SK-N-SH (cell line): ENCODE measurements around the gene PRELP. TPM values are rescaled to one million over a fixed set of nuclear protein-coding genes. Genes with fewer than 3 reads are reported as not detected.

ENCODE experiments used
- CTCF ChIA-PET: fragments of 300-600, 350-600 bp; formaldehyde crosslinking; extraction: SDS; loops from one replicate; lab custom pipeline; 2021; lab: Yijun Ruan, JAX
- POLR2A ChIA-PET: fragments of 350-600 bp; sonication (Branson Sonifier 250); formaldehyde crosslinking; extraction: SDS; loops from one replicate; lab custom pipeline; 2020; ENCODE audit warnings: antibody characterized with exemption, inconsistent platforms; lab: Yijun Ruan, JAX
- DNase-seq: peaks from one replicate; pipeline ENCODE4 v3.0.0; 2012
- H2AFZ ChIP-seq: fragments of 200-600 bp; sonication (generic); 2 replicates; pipeline ENCODE4 v1.8.1; 2016; ENCODE audit warnings: antibody characterized with exemption, mild to moderate bottlenecking, low read depth
- H3F3A ChIP-seq: fragments of 200-600 bp; sonication (generic); replicated peaks from 2 replicates; pipeline ENCODE3; 2016; ENCODE audit warnings: antibody characterized with exemption, mild to moderate bottlenecking; ENCODE audit not compliant: insufficient read depth
- H3K27ac ChIP-seq, 2 experiments: fragments of 200-500 bp in 1 of 2; fragments of 200-600 bp in 1 of 2; sonication (Bioruptor generic) in 1 of 2; sonication (generic), shearing (Covaris generic) in 1 of 2; 2 replicates each; pipeline versions ENCODE4 v1.5.1 to v1.6.1; 2014 to 2016; ENCODE audit warnings: low read depth in 2 of 2, inconsistent platforms in 1 of 2, low read length in 1 of 2, mild to moderate bottlenecking in 1 of 2, mixed read lengths in 1 of 2
- H3K27me3 ChIP-seq: fragments of 200-600 bp; sonication (generic), shearing (Covaris generic); 2 replicates; pipeline ENCODE4 v1.6.1; 2016; ENCODE audit warnings: mixed run types; ENCODE audit not compliant: insufficient read depth
- H3K36me3 ChIP-seq, 2 experiments: fragments of 200-500 bp in 1 of 2; fragments of 200-600 bp in 1 of 2; sonication (Bioruptor generic) in 1 of 2; sonication (generic) in 1 of 2; replicated peaks in 1 of 2; 2 replicates each; pipeline versions ENCODE3 to v1.5.1; 2014 to 2016; ENCODE audit warnings: low read length in 1 of 2, mild to moderate bottlenecking in 1 of 2; ENCODE audit not compliant: insufficient read depth in 2 of 2, control insufficient read depth in 1 of 2
- H3K4me1 ChIP-seq, 2 experiments: fragments of 200-500 bp in 1 of 2; fragments of 200-600 bp in 1 of 2; sonication (Bioruptor generic) in 1 of 2; sonication (generic), shearing (Covaris generic) in 1 of 2; 2 replicates each; pipeline versions ENCODE4 v1.5.1 to v1.6.1; 2014 to 2016; ENCODE audit warnings: low read depth in 1 of 2, low read length in 1 of 2, mixed run types in 1 of 2; ENCODE audit not compliant: insufficient read depth in 2 of 2, control insufficient read depth in 1 of 2
- H3K4me2 ChIP-seq: fragments of 200-600 bp; sonication (generic), shearing (Covaris generic); 2 replicates; pipeline ENCODE4 v1.6.1; 2017; ENCODE audit warnings: mixed run types
- H3K4me3 ChIP-seq, 2 experiments: fragments of 200-500 bp in 1 of 2; fragments of 200-600 bp in 1 of 2; sonication (Bioruptor generic) in 1 of 2; sonication (generic), shearing (Covaris generic) in 1 of 2; 2 replicates each; pipeline versions ENCODE4 v1.5.1 to v1.8.1; 2014 to 2016; ENCODE audit warnings: low read depth in 2 of 2, inconsistent platforms in 1 of 2, low read length in 1 of 2, mild to moderate bottlenecking in 1 of 2, mixed read lengths in 1 of 2, moderate library complexity in 1 of 2
- H3K79me2 ChIP-seq: fragments of 200-600 bp; sonication (generic); 2 replicates; pipeline ENCODE4 v1.8.1; 2017; ENCODE audit warnings: mild to moderate bottlenecking; ENCODE audit not compliant: insufficient read depth
- H3K9ac ChIP-seq: fragments of 200-600 bp; sonication (generic); 2 replicates; pipeline ENCODE4 v1.6.1; 2017; ENCODE audit warnings: mixed run types
- H3K9me2 ChIP-seq: fragments of 200-600 bp; sonication (generic); 2 replicates; pipeline ENCODE4 v1.6.1; 2017; ENCODE audit warnings: mixed run types
- H3K9me3 ChIP-seq: fragments of 200-600 bp; sonication (generic); 2 replicates; pipeline ENCODE4 v1.6.1; 2017; ENCODE audit warnings: mixed run types, mild to moderate bottlenecking, moderate library complexity
- H4K20me1 ChIP-seq: fragments of 200-600 bp; sonication (generic); 2 replicates; pipeline ENCODE4 v1.6.1; 2017; ENCODE audit warnings: mild to moderate bottlenecking, mixed run types; ENCODE audit not compliant: insufficient read depth
- ELF1 ChIP-seq: IDR thresholded peaks from 2 replicates; pipeline ENCODE4 v1.4.0; 2012
- EP300 ChIP-seq, 2 experiments: IDR thresholded peaks; 2 replicates each; pipeline versions ENCODE4 v1.4.0 to v1.6.1; 2012; ENCODE audit warnings: borderline replicate concordance in 1 of 2, low read depth in 1 of 2, low read length in 1 of 2
- EZH2phosphoT487 ChIP-seq: fragments of 200-600 bp; sonication (generic); IDR thresholded peaks from 2 replicates; pipeline ENCODE4 v1.6.1; 2017; ENCODE audit warnings: low read depth, mixed run types, mild to moderate bottlenecking, antibody characterized with exemption, moderate library complexity, borderline replicate concordance
- FOSL2 ChIP-seq: IDR thresholded peaks from 2 replicates; pipeline ENCODE4 v1.4.0; 2012; ENCODE audit warnings: low read depth, mild to moderate bottlenecking, moderate library complexity, borderline replicate concordance
- FOXJ3 ChIP-seq: sonication (generic); formaldehyde crosslinking; IDR thresholded peaks from 2 replicates; pipeline ENCODE4 v1.5.1; 2020; ENCODE audit warnings: mild to moderate bottlenecking, missing genetic modification reagents
- GATA2 ChIP-seq: sonication (generic); formaldehyde crosslinking; IDR thresholded peaks from 2 replicates; pipeline ENCODE4 v1.5.0; 2020; ENCODE audit warnings: mild to moderate bottlenecking, missing genetic modification reagents
- MEF2A ChIP-seq: IDR thresholded peaks from 2 replicates; pipeline ENCODE4 v1.4.0; 2012; ENCODE audit warnings: low read depth, borderline replicate concordance
- NRF1 ChIP-seq: IDR thresholded peaks from 2 replicates; pipeline ENCODE4 v1.6.1; 2012; ENCODE audit warnings: low read depth, mild to moderate bottlenecking, low read length
- PBX3 ChIP-seq: IDR thresholded peaks from 2 replicates; pipeline ENCODE4; 2012
- RXRA ChIP-seq: IDR thresholded peaks from 2 replicates; pipeline ENCODE4 v1.4.0; 2012; ENCODE audit warnings: low read depth, mild to moderate bottlenecking, borderline replicate concordance
- SMC3 ChIP-seq: IDR thresholded peaks from 2 replicates; pipeline ENCODE4 v1.6.1; 2012; ENCODE audit warnings: low read depth, low read length, improper control_type of control experiment
- TAF1 ChIP-seq: IDR thresholded peaks from 2 replicates; pipeline ENCODE4 v1.6.1; 2012; ENCODE audit warnings: low read depth, mild to moderate bottlenecking, low read length, moderate library complexity, borderline replicate concordance
- TCF12 ChIP-seq: IDR thresholded peaks from 2 replicates; pipeline ENCODE4 v1.4.0; 2012
- TEAD4 ChIP-seq: IDR thresholded peaks from 2 replicates; pipeline ENCODE4 v1.4.0; 2012; ENCODE audit warnings: mild to moderate bottlenecking, borderline replicate concordance; ENCODE audit not compliant: insufficient read depth
- USF1 ChIP-seq: IDR thresholded peaks from 2 replicates; pipeline ENCODE4 v1.4.0; 2012; ENCODE audit warnings: low read depth, borderline replicate concordance
- WGBS: methylation state at CpG from one replicate; pipeline ENCODE4 v1.1.6; 2017; ENCODE audit warnings: low lambda C conversion rate; 5-methylcytosine and 5-hydroxymethylcytosine counted together
- polyA plus RNA-seq, 3 experiments: library from polyadenylated mRNA; depleted of rRNA; stranded (reverse); fragments of >200 nt; gene quantifications; 2 replicates each; pipeline ENCODE4 v1.2.3, GENCODE V29; 2012
- TF ChIP-seq, protein P1 (sequence below): fragments of 150-350 bp; IDR thresholded peaks from 2 replicates; pipeline ENCODE4 v1.6.1; 2017; ENCODE audit warnings: antibody characterized with exemption, low read length, low read depth, borderline replicate concordance
- TF ChIP-seq, protein P2 (sequence below): IDR thresholded peaks from 2 replicates; pipeline ENCODE4 v1.6.1; 2012; ENCODE audit warnings: mild to moderate bottlenecking, low read depth, low read length, moderate library complexity
- TF ChIP-seq, protein P3 (sequence below): IDR thresholded peaks from 2 replicates; pipeline ENCODE4 v1.4.0; 2012; ENCODE audit warnings: low read depth, borderline replicate concordance

The PRELP gene
- polyA plus RNA-seq, 1 of the 3 experiments (the other 2 are of a cell fraction) = 0.48 TPM

GRCh38 chr1:203453016-203453415, 22.6 kb upstream of the PRELP start:
- Histone ChIP-seq H3K36me3 (no peaks in the 10 kb centered on the region), H3K9me2 (no peaks in the 10 kb centered on the region), H3K27ac (no peak overlapping the region), H4K20me1 (no peaks in the 10 kb centered on the region), H3K9me3 (no peaks in the 10 kb centered on the region), H3K4me1 (peaks cover 0 to 16% of the 10 kb centered on the region in 2 experiments; a peak in 3 of 4 replicates), H2AFZ (no peak overlapping the region), H3K4me3 (no peak overlapping the region), H3K4me2 (no peak overlapping the region)
- CTCF ChIA-PET = interaction anchor here (0.6 to 2.8 kb wide), 5 partner anchors 12 to 186 kb away, joined by 3 to 14 read pairs (median 3); no protein-coding TSS in a partner anchor
- POLR2A ChIA-PET = no interaction called here
- no peak for DNase-seq
- TF ChIP-seq, protein P1, sequence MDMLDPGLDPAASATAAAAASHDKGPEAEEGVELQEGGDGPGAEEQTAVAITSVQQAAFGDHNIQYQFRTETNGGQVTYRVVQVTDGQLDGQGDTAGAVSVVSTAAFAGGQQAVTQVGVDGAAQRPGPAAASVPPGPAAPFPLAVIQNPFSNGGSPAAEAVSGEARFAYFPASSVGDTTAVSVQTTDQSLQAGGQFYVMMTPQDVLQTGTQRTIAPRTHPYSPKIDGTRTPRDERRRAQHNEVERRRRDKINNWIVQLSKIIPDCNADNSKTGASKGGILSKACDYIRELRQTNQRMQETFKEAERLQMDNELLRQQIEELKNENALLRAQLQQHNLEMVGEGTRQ = no peak
- TF ChIP-seq TAF1 (no peak), GATA2 (CRISPR knock-in tag) (no peak), FOXJ3 (no peak), TCF12 (no peak), EP300 (IDR thresholded peaks at IDR 0.05; ENCODE audit: borderline replicate concordance in 1 of 2, low read depth in 1 of 2, low read length in 1 of 2) (no peak), FOSL2 (no peak), MEF2A (no peak), SMC3 (no peak), PBX3 (no peak), ELF1 (no peak), RXRA (no peak), TEAD4 (no peak), EZH2phosphoT487 (no peak), NRF1 (no peak), USF1 (no peak)
- TF ChIP-seq, protein P2, sequence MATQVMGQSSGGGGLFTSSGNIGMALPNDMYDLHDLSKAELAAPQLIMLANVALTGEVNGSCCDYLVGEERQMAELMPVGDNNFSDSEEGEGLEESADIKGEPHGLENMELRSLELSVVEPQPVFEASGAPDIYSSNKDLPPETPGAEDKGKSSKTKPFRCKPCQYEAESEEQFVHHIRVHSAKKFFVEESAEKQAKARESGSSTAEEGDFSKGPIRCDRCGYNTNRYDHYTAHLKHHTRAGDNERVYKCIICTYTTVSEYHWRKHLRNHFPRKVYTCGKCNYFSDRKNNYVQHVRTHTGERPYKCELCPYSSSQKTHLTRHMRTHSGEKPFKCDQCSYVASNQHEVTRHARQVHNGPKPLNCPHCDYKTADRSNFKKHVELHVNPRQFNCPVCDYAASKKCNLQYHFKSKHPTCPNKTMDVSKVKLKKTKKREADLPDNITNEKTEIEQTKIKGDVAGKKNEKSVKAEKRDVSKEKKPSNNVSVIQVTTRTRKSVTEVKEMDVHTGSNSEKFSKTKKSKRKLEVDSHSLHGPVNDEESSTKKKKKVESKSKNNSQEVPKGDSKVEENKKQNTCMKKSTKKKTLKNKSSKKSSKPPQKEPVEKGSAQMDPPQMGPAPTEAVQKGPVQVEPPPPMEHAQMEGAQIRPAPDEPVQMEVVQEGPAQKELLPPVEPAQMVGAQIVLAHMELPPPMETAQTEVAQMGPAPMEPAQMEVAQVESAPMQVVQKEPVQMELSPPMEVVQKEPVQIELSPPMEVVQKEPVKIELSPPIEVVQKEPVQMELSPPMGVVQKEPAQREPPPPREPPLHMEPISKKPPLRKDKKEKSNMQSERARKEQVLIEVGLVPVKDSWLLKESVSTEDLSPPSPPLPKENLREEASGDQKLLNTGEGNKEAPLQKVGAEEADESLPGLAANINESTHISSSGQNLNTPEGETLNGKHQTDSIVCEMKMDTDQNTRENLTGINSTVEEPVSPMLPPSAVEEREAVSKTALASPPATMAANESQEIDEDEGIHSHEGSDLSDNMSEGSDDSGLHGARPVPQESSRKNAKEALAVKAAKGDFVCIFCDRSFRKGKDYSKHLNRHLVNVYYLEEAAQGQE = no peak
- TF ChIP-seq, protein P3, sequence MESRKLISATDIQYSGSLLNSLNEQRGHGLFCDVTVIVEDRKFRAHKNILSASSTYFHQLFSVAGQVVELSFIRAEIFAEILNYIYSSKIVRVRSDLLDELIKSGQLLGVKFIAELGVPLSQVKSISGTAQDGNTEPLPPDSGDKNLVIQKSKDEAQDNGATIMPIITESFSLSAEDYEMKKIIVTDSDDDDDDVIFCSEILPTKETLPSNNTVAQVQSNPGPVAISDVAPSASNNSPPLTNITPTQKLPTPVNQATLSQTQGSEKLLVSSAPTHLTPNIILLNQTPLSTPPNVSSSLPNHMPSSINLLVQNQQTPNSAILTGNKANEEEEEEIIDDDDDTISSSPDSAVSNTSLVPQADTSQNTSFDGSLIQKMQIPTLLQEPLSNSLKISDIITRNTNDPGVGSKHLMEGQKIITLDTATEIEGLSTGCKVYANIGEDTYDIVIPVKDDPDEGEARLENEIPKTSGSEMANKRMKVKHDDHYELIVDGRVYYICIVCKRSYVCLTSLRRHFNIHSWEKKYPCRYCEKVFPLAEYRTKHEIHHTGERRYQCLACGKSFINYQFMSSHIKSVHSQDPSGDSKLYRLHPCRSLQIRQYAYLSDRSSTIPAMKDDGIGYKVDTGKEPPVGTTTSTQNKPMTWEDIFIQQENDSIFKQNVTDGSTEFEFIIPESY = no peak
- TF ChIP-seq, all 33 proteins: peak for 0
- Histone ChIP-seq H3F3A (no peaks in the 10 kb centered on the region), H3K27me3 (peaks cover 3% of the 10 kb centered on the region; the same call in 1 of the 2 replicates), H3K9ac (no peak overlapping the region), H3K79me2 (no peaks in the 10 kb centered on the region)
- WGBS = 74% methylated on average over 5 of the region's 5 CpGs
